Measurements from ENCODE around the gene ACOT11.
"Not testable (repeated sequence)": the region's sequence is repeated elsewhere in the genome, so short reads cannot be mapped to it uniquely, and the experiment has no call there.

DNA sequence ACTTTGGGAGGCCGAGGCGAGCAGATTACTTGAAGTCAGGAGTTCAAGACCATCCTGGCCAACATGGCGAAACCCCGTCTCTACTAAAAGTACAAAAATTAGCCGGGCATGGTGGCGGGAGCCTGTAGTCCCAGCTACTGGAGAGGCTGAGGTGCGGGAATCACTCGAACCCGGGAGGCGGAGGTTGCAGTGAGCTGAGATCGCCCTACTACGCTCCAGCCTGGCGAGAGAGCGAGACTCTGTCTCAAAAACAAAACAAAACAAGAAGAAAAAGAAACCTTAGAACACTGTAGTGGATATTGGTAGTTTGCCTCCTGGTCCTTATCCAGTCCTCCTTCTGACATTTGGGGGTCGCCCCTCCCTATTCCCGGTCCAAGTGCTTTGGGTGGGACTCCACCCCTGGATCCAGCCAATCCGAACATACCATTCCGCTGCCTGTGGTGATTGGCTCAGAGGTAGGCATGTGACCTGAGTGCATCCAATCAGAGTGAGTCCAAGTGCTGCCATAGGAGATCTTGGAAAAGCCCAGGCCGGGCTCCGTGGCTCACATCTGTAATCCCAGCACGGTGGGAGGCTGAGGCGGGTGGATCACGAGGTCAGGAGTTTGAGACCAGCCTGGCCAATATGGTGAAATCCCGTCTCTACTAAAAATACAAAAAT lies 34.0 kb upstream of the ACOT11 start:
- not testable (repeated sequence) for TF ChIP-seq POLR2A (IDR thresholded peaks at IDR 0.05; ENCODE audit: low read depth, low read length); TAF1 (IDR thresholded peaks at IDR 0.05; ENCODE audit: borderline replicate concordance, low read depth, low read length)
